NOMO-1 treated with DMSO at 0.1 percent for 48 hours (cell line): ENCODE results near the gene B9D1.
"Not testable (repeated sequence)": the region's sequence is repeated elsewhere in the genome, so short reads cannot be mapped to it uniquely, and the experiment has no call there.

Experiments used
- DNase-seq: peaks from one replicate; lab custom pipeline; 2025; ENCODE audit not compliant: unreplicated experiment; lab: John Stamatoyannopoulos, UW

The B9D1 gene

GRCh38 chr17:19360772-19361171, 1.8 kb downstream of the B9D1 start:
- DNase-seq: no peak

GRCh38 chr17:19359856-19360255, 2.7 kb downstream of the B9D1 start:
- DNase-seq: no peak

GRCh38 chr17:19359151-19359550, 3.4 kb downstream of the B9D1 start:
- DNase-seq: no peak

- DNase-seq: no peak
Measured at GRCh38 chr17:19357761-19358160, 4.8 kb downstream of the B9D1 start.

- no peak for DNase-seq
Measured at GRCh38 chr17:19357351-19357750, 5.2 kb downstream of the B9D1 start.

- DNase-seq: no peak
Measured at GRCh38 chr17:19354748-19355147, 7.8 kb downstream of the B9D1 start.

GRCh38 chr17:19353401-19353800, 9.1 kb downstream of the B9D1 start:
- not testable (repeated sequence) for DNase-seq

- DNase-seq: no peak
Measured at GRCh38 chr17:19348806-19349205, 13.7 kb downstream of the B9D1 start.

- DNase-seq: no peak
Measured at GRCh38 chr17:19348081-19348650, 14.4 kb downstream of the B9D1 start.

- no peak for DNase-seq
Measured at GRCh38 chr17:19347323-19348080, 15.0 kb downstream of the B9D1 start.

GRCh38 chr17:19346351-19347255, 15.9 kb downstream of the B9D1 start:
- DNase-seq: no peak

- DNase-seq: no peak
Measured at GRCh38 chr17:19345486-19346350, 16.8 kb downstream of the B9D1 start.

- DNase-seq: no peak
Measured at GRCh38 chr17:19345067-19345460, 17.5 kb downstream of the B9D1 start.

- DNase-seq: no peak
Measured at GRCh38 chr17:19344311-19345066, 18.0 kb downstream of the B9D1 start.

- DNase-seq: no peak
Measured at GRCh38 chr17:19343671-19344151, 18.8 kb downstream of the B9D1 start.

GRCh38 chr17:19343256-19343630, 19.3 kb downstream of the B9D1 start:
- DNase-seq: no peak

- no peak for DNase-seq
Measured at GRCh38 chr17:19342611-19343255, 19.8 kb downstream of the B9D1 start.

- no peak for DNase-seq
Measured at GRCh38 chr17:19341641-19342610, 20.6 kb downstream of the B9D1 start.
